Choroid plexus epithelial cell (primary cell): Measurements from ENCODE around the gene EPHA8.

Experiments used
- DNase-seq: peaks from one replicate; pipeline ENCODE4 v3.0.0-alpha.2; 2010; ENCODE audit warnings: low read depth
- H3K4me3 ChIP-seq: 2 replicates; pipeline ENCODE4 v1.5.1; 2011; ENCODE audit warnings: low read depth, mild to moderate bottlenecking, control low read depth, low read length, moderate library complexity
- TF ChIP-seq, protein P1 (sequence below): conservative IDR thresholded peaks from 2 replicates; pipeline ENCODE4 v1.5.1; 2011; ENCODE audit warnings: low read depth, mild to moderate bottlenecking, control low read depth, inconsistent platforms, low read length, moderate library complexity

Gene EPHA8

GRCh38 chr1:22625262-22625925 is 62.1 kb downstream of the EPHA8 start:
- DNase-seq = peak; percentile 23
- TF ChIP-seq, protein P1, sequence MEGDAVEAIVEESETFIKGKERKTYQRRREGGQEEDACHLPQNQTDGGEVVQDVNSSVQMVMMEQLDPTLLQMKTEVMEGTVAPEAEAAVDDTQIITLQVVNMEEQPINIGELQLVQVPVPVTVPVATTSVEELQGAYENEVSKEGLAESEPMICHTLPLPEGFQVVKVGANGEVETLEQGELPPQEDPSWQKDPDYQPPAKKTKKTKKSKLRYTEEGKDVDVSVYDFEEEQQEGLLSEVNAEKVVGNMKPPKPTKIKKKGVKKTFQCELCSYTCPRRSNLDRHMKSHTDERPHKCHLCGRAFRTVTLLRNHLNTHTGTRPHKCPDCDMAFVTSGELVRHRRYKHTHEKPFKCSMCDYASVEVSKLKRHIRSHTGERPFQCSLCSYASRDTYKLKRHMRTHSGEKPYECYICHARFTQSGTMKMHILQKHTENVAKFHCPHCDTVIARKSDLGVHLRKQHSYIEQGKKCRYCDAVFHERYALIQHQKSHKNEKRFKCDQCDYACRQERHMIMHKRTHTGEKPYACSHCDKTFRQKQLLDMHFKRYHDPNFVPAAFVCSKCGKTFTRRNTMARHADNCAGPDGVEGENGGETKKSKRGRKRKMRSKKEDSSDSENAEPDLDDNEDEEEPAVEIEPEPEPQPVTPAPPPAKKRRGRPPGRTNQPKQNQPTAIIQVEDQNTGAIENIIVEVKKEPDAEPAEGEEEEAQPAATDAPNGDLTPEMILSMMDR = no peak
- no peak overlapping the region for H3K4me3 ChIP-seq

- H3K4me3 ChIP-seq = no peak overlapping the region
- TF ChIP-seq, protein P1 = no peak
- DNase-seq = no peak
Observed at GRCh38 chr1:22626237-22627157, 63.2 kb downstream of the EPHA8 start.

- TF ChIP-seq, protein P1 = no peak
- H3K4me3 ChIP-seq = no peak overlapping the region
- no peak for DNase-seq
Observed at GRCh38 chr1:22627331-22627730, 64.0 kb downstream of the EPHA8 start.

GRCh38 chr1:22628698-22629444 is 65.6 kb downstream of the EPHA8 start:
- no peak for DNase-seq
- H3K4me3 ChIP-seq = no peak overlapping the region
- TF ChIP-seq, protein P1 = no peak

DNA sequence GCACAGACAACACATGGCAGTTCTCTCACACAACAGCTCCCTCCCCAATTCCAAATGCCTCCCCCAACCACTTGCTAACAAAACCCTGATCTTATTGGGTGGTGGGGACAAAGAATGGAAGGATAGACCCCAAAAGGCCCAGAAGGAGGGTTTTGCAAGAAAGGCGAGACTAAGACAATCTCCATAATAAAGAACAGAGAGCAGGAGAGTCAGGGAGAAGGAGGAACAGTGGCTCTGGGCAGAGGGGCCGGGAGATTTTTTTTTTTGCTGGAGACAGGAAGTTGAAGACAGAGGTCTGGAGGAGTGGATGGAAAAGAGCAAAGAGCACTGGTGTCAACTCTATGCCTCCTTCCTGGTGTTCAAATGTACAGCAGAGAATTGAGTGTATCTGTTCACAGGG is 66.6 kb downstream of the EPHA8 start:
- DNase-seq = no peak
- TF ChIP-seq, protein P1 = no peak

DNA sequence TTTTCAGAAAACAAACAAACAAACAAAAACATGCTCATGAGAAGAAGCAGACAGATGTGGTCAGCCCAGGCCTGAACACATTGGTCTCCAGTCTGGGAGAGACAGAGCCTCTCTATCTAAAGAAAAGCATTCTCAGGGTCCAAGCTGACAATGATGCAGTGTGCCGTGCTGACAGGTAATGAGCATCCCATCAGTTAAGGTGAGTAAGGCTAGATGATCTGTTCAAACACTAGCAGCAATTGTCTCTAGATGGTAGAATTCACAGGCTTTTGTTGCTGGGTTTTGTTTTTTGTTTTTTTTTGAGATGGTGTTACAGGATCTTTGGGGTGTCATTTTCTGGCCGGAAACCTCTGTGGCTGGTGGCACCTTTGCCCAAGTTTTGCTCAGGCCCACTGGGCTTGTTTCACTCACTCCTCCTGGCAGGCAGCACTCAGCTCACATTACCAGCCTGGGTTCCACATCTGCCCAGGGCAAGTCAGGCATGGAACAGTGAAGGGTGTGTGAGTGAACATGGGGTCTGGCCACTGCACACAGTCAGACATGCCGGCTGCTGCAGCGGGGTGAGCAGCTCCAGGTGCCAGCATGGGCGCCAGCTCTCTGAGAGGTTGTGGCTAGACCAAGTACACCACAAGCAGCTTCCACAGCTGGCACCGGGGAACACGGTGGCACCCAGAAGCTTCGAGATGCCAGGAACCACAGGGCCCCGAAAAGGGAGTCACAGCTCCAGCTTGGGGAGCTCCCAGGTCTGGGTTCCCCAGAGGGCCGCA is 70.6 kb downstream of the EPHA8 start:
- TF ChIP-seq, protein P1 = no peak
- no peak for DNase-seq
- no peak overlapping the region for H3K4me3 ChIP-seq

More for the DNA sequence above, 66.6 kb downstream of the EPHA8 start:
- H3K4me3 ChIP-seq = no peak overlapping the region
